Measurements from ENCODE around the gene GGTA1.
"Not testable (repeated sequence)": the region's sequence is repeated elsewhere in the genome, so short reads cannot be mapped to it uniquely, and the experiment has no call there.

Gene GGTA1

GRCh38 chr9:121499427-121500164 lies at the start of gene GGTA1:
Gene GGTA1 (minus strand): TSS chr9:121499844. CDS start chr9:121467922, 31,922 bp downstream.
- DNase-seq = peak; percentile 64

- DNase-seq = no peak
Observed at GRCh38 chr9:121548666-121549065, 49.0 kb upstream of the GGTA1 start.

GRCh38 chr9:121545875-121546423 lies 46.3 kb upstream of the GGTA1 start:
- peak; percentile 65 for DNase-seq

GRCh38 chr9:121545150-121545874 lies 45.7 kb upstream of the GGTA1 start:
- no peak for DNase-seq

- no peak for DNase-seq
Observed at GRCh38 chr9:121542025-121542424, 42.4 kb upstream of the GGTA1 start.

GRCh38 chr9:121541256-121541655 lies 41.6 kb upstream of the GGTA1 start:
- DNase-seq = no peak

GRCh38 chr9:121538221-121538620 lies 38.6 kb upstream of the GGTA1 start:
- no peak for DNase-seq

GRCh38 chr9:121537283-121537682 lies 37.6 kb upstream of the GGTA1 start:
- no peak for DNase-seq

- no peak for DNase-seq
Observed at GRCh38 chr9:121532881-121533280, 33.2 kb upstream of the GGTA1 start.

GRCh38 chr9:121529237-121529987 lies 29.8 kb upstream of the GGTA1 start:
- no peak for DNase-seq

- DNase-seq = no peak
Observed at GRCh38 chr9:121528642-121529041, 29.0 kb upstream of the GGTA1 start.

- DNase-seq = no peak
Observed at GRCh38 chr9:121527371-121527770, 27.7 kb upstream of the GGTA1 start.

GRCh38 chr9:121519688-121520087 lies 20.0 kb upstream of the GGTA1 start:
- DNase-seq = not testable (repeated sequence)

- DNase-seq = no peak
Observed at GRCh38 chr9:121518634-121519033, 19.0 kb upstream of the GGTA1 start.

- not testable (repeated sequence) for DNase-seq
Observed at GRCh38 chr9:121513166-121513565, 13.5 kb upstream of the GGTA1 start.

GRCh38 chr9:121510766-121511550 lies 11.3 kb upstream of the GGTA1 start:
- no peak for DNase-seq

GRCh38 chr9:121509180-121509579 lies 9.5 kb upstream of the GGTA1 start:
- no peak for DNase-seq

GRCh38 chr9:121508415-121508814 lies 8.8 kb upstream of the GGTA1 start:
- no peak for DNase-seq

- DNase-seq = no peak
Observed at GRCh38 chr9:121505903-121506735, 6.5 kb upstream of the GGTA1 start.

- no peak for DNase-seq
Observed at GRCh38 chr9:121503444-121503843, 3.8 kb upstream of the GGTA1 start.

GRCh38 chr9:121500165-121500478 lies 478 bp upstream of the GGTA1 start:
- DNase-seq = no peak

- DNase-seq = no peak
Observed at GRCh38 chr9:121499177-121499426, 542 bp downstream of the GGTA1 start.

Measured in NCI-H748 treated with DMSO at 0.1 percent for 48 hours (cell line).